ENCODE measurements around the gene MKX. TPM values are rescaled to one million over a fixed set of nuclear protein-coding genes. Genes with fewer than 3 reads are reported as not detected.

Gene MKX
- total and polyA plus RNA-seq, 3 experiments from 2014 or later = 0.20 to 0.29 TPM; not detected in 1

GRCh38 chr10:27654284-27654683 is 91.3 kb downstream of the MKX start:
- no peaks in the 10 kb centered on the region for H3K9me3 ChIP-seq (ENCODE audit: low read length)

DNA sequence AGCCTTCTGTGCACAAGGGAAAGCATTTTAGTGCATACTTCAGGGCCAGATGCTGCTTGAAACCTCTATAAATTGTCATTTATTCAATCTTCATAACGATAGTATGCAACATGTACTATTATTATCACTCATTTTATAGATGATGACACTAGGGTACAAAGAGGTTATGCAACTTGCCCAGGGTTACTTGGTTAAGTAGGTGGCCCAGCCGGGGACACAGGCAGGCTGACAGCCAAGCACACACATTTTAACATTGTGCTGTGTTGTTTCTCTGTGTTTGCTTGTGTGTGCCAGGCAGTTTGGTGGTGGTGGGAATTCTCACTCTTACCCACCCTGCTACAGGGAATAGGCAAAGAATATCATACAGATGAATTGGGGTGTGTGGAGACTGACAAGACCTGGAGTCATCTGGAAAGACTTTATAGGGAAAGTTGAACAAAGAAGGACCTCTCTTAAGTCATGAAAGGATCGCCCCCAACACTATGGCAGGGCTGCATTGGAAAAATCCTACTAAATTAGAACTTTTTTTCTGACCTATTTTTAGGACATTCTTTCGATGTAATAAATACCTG is 98.9 kb downstream of the MKX start:
- ChIA-PET POLR2A (no interaction called here), CTCF (no interaction called here)
- Histone ChIP-seq H3K9me3 (ENCODE audit: low read length) (no peaks in the 10 kb centered on the region), H3K4me1 (ENCODE audit: insufficient read depth, low read length) (no peaks in the 10 kb centered on the region), H3K4me3 (ENCODE audit: low read length) (no peak overlapping the region), H3K27ac (ENCODE audit: low read depth, low read length) (no peak overlapping the region), H3K27me3 (ENCODE audit: insufficient read depth, low read length, poor library complexity, severe bottlenecking) (no peaks in the 10 kb centered on the region), H3K36me3 (ENCODE audit: insufficient read depth, low read length) (no peaks in the 10 kb centered on the region)
- peaks cover 11 to 32% of the 10 kb centered on the region in 2 donors for H3K27me3 Mint-ChIP-seq
- no peak for DNase-seq
- no peak overlapping the region for H3K4me3 Mint-ChIP-seq
- no peaks in the 10 kb centered on the region for H3K4me1 Mint-ChIP-seq
- no peak overlapping the region for H3K27ac Mint-ChIP-seq
- peaks cover 0 to 17% (median 0%) of the 10 kb centered on the region in 3 donors for H3K36me3 Mint-ChIP-seq
- H3K9me3 Mint-ChIP-seq = peaks cover 5 to 12% (median 12%) of the 10 kb centered on the region in 5 donors

More at GRCh38 chr10:27654284-27654683, 91.3 kb downstream of the MKX start:
- H3K4me1 Mint-ChIP-seq = peaks cover 0 to 11% (median 10%) of the 10 kb centered on the region in 3 donors
- Histone ChIP-seq H3K27ac (ENCODE audit: low read depth, low read length) (no peak overlapping the region), H3K36me3 (ENCODE audit: insufficient read depth, low read length) (no peaks in the 10 kb centered on the region), H3K4me3 (ENCODE audit: low read length) (no peak overlapping the region), H3K4me1 (ENCODE audit: insufficient read depth, low read length) (no peaks in the 10 kb centered on the region), H3K27me3 (ENCODE audit: insufficient read depth, low read length, poor library complexity, severe bottlenecking) (no peaks in the 10 kb centered on the region)
- POLR2A ChIA-PET = no interaction called here
- no peak for DNase-seq
- peak overlapping the region in 1 of 8 donors; percentile 72 for H3K27ac Mint-ChIP-seq
- H3K9me3 Mint-ChIP-seq = peaks cover 0 to 1% (median 0%) of the 10 kb centered on the region in 5 donors
- H3K36me3 Mint-ChIP-seq = no peaks in the 10 kb centered on the region
- no peak overlapping the region for H3K4me3 Mint-ChIP-seq
- peaks cover 11 to 13% of the 10 kb centered on the region in 2 donors for H3K27me3 Mint-ChIP-seq
- CTCF ChIA-PET = interaction anchor here (2.0 kb wide), 1 partner anchor 208 kb away, joined by 7 read pairs; no protein-coding TSS in a partner anchor

- Histone ChIP-seq H3K36me3 (ENCODE audit: insufficient read depth, low read length) (no peaks in the 10 kb centered on the region), H3K27me3 (ENCODE audit: insufficient read depth, low read length, poor library complexity, severe bottlenecking) (no peaks in the 10 kb centered on the region), H3K27ac (ENCODE audit: low read depth, low read length) (no peak overlapping the region), H3K4me1 (ENCODE audit: insufficient read depth, low read length) (no peaks in the 10 kb centered on the region), H3K9me3 (ENCODE audit: low read length) (no peaks in the 10 kb centered on the region), H3K4me3 (ENCODE audit: low read length) (no peak overlapping the region)
- CTCF ChIA-PET = interaction anchor here (1.5 kb wide), 1 partner anchor 9 kb away, joined by 5 read pairs; no protein-coding TSS in a partner anchor
- H3K4me3 Mint-ChIP-seq = no peak overlapping the region
- no peak overlapping the region for H3K27ac Mint-ChIP-seq
- peaks cover 0 to 17% (median 0%) of the 10 kb centered on the region in 3 donors for H3K36me3 Mint-ChIP-seq
- peaks cover 6 to 15% (median 12%) of the 10 kb centered on the region in 5 donors for H3K9me3 Mint-ChIP-seq
- no peaks in the 10 kb centered on the region for H3K4me1 Mint-ChIP-seq
- peaks cover 11 to 32% of the 10 kb centered on the region in 2 donors for H3K27me3 Mint-ChIP-seq
- POLR2A ChIA-PET = no interaction called here
- DNase-seq = no peak
Measured at GRCh38 chr10:27646194-27646593, 99.4 kb downstream of the MKX start.

GRCh38 chr10:27644307-27644939 is 101.2 kb downstream of the MKX start:
- peaks cover 8 to 26% of the 10 kb centered on the region in 2 donors for H3K27me3 Mint-ChIP-seq
- Histone ChIP-seq H3K27ac (ENCODE audit: low read depth, low read length) (no peak overlapping the region), H3K36me3 (ENCODE audit: insufficient read depth, low read length) (no peaks in the 10 kb centered on the region), H3K4me1 (ENCODE audit: insufficient read depth, low read length) (no peaks in the 10 kb centered on the region), H3K4me3 (ENCODE audit: low read length) (no peak overlapping the region), H3K27me3 (ENCODE audit: insufficient read depth, low read length, poor library complexity, severe bottlenecking) (no peaks in the 10 kb centered on the region), H3K9me3 (ENCODE audit: low read length) (no peaks in the 10 kb centered on the region)
- ChIA-PET POLR2A (no interaction called here), CTCF (interaction anchor here (0.9 kb wide), 1 partner anchor 15 kb away, joined by 3 read pairs; no protein-coding TSS in a partner anchor)
- no peak overlapping the region for H3K4me3 Mint-ChIP-seq
- H3K36me3 Mint-ChIP-seq = peaks cover 0 to 17% (median 0%) of the 10 kb centered on the region in 3 donors
- H3K27ac Mint-ChIP-seq = no peak overlapping the region
- no peak for DNase-seq
- H3K4me1 Mint-ChIP-seq = no peaks in the 10 kb centered on the region
- peaks cover 7 to 17% (median 14%) of the 10 kb centered on the region in 5 donors for H3K9me3 Mint-ChIP-seq

DNA sequence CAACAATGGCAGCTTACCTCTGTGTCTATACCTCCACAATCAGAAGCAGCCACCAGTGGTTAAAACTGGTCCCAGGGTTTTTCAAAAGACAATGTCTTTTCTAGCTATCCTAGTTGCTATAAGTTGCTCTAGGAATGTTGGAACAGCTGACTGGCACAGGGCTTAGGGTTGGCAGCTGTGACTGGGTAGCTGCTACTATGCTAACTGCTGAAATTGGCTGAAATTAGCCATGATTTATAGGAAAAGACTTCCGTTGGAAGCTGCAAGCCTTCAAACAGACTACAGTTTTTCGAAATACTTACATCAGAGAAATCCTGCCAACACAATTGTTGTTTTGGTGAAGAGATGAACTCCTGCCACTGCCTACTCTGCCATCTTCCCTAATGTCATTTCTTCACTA is 102.3 kb downstream of the MKX start:
- no peak for DNase-seq
- CTCF ChIA-PET = no interaction called here
- Histone ChIP-seq H3K27me3 (ENCODE audit: insufficient read depth, low read length, poor library complexity, severe bottlenecking) (no peaks in the 10 kb centered on the region), H3K27ac (ENCODE audit: low read depth, low read length) (no peak overlapping the region), H3K4me1 (ENCODE audit: insufficient read depth, low read length) (no peaks in the 10 kb centered on the region), H3K4me3 (ENCODE audit: low read length) (no peak overlapping the region), H3K36me3 (ENCODE audit: insufficient read depth, low read length) (no peaks in the 10 kb centered on the region), H3K9me3 (ENCODE audit: low read length) (no peaks in the 10 kb centered on the region)
- Mint-ChIP-seq H3K9me3 (peaks cover 7 to 17% (median 14%) of the 10 kb centered on the region in 5 donors), H3K4me3 (no peak overlapping the region), H3K27ac (no peak overlapping the region), H3K27me3 (peaks cover 3 to 16% of the 10 kb centered on the region in 2 donors), H3K4me1 (no peaks in the 10 kb centered on the region), H3K36me3 (peaks cover 0 to 12% (median 0%) of the 10 kb centered on the region in 3 donors)
- POLR2A ChIA-PET = no interaction called here

- no peak overlapping the region for H3K27ac ChIP-seq (ENCODE audit: low read depth, low read length)
- CTCF ChIA-PET = no interaction called here
- Mint-ChIP-seq H3K9me3 (peaks cover 7 to 17% (median 14%) of the 10 kb centered on the region in 5 donors), H3K4me3 (no peak overlapping the region), H3K27ac (no peak overlapping the region), H3K36me3 (peaks cover 0 to 11% (median 0%) of the 10 kb centered on the region in 3 donors), H3K27me3 (peaks cover 3 to 17% of the 10 kb centered on the region in 2 donors), H3K4me1 (no peaks in the 10 kb centered on the region)
- no peak for DNase-seq
- no peaks in the 10 kb centered on the region for H3K27me3 ChIP-seq (ENCODE audit: insufficient read depth, low read length, poor library complexity, severe bottlenecking)
- H3K9me3 ChIP-seq (ENCODE audit: low read length) = no peaks in the 10 kb centered on the region
- no peaks in the 10 kb centered on the region for H3K4me1 ChIP-seq (ENCODE audit: insufficient read depth, low read length)
- POLR2A ChIA-PET = no interaction called here
- no peaks in the 10 kb centered on the region for H3K36me3 ChIP-seq (ENCODE audit: insufficient read depth, low read length)
- H3K4me3 ChIP-seq (ENCODE audit: low read length) = no peak overlapping the region
Measured at GRCh38 chr10:27642023-27642589, 103.5 kb downstream of the MKX start.

DNA sequence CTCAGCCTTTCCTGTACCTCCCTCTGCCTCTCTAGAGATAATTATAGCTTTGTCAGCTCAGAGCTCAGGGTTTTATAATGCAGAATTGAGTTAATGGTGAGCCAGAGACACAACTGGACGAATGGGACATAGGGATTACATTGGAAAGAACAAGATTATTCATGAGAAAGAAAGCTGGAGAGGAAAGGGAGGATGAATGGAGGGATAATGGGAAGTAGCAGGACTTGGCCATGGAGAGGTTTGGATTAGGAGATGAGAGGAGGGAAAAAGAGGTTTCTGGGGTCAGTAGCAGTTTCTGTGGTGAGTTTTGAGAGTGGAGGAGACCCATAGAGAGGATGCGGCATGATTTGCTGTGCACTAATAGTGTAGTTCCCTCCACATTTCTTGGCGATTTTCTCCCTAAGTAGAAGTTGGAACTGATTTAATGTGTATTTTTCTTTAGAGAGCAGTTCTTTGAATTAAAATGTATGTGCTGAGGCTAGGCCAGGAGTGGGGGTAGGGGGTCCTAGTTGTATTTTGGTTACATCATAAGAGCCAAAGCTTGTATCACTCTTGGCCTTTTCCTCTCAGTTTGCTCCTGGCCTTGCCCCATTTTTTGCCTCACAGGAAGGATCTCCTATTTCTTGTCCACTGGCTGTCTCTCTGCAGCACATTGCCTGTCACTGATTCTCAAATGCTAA is 107.4 kb downstream of the MKX start:
- Histone ChIP-seq H3K9me3 (ENCODE audit: low read length) (no peaks in the 10 kb centered on the region), H3K27ac (ENCODE audit: low read depth, low read length) (no peak overlapping the region), H3K4me1 (ENCODE audit: insufficient read depth, low read length) (no peaks in the 10 kb centered on the region), H3K36me3 (ENCODE audit: insufficient read depth, low read length) (no peaks in the 10 kb centered on the region), H3K27me3 (ENCODE audit: insufficient read depth, low read length, poor library complexity, severe bottlenecking) (no peaks in the 10 kb centered on the region), H3K4me3 (ENCODE audit: low read length) (no peak overlapping the region)
- Mint-ChIP-seq H3K27ac (no peak overlapping the region), H3K27me3 (peaks cover 0 to 5% of the 10 kb centered on the region in 2 donors), H3K4me1 (no peaks in the 10 kb centered on the region), H3K36me3 (peaks cover 0 to 14% (median 0%) of the 10 kb centered on the region in 3 donors), H3K9me3 (peaks cover 7 to 18% (median 14%) of the 10 kb centered on the region in 5 donors), H3K4me3 (no peak overlapping the region)
- DNase-seq = no peak
- ChIA-PET CTCF (no interaction called here), POLR2A (no interaction called here)

- H3K36me3 Mint-ChIP-seq = peaks cover 0 to 9% (median 0%) of the 10 kb centered on the region in 3 donors
- no peaks in the 10 kb centered on the region for H3K4me1 ChIP-seq (ENCODE audit: insufficient read depth, low read length)
- no peak overlapping the region for H3K27ac Mint-ChIP-seq
- H3K4me3 ChIP-seq (ENCODE audit: low read length) = no peak overlapping the region
- no peak overlapping the region for H3K27ac ChIP-seq (ENCODE audit: low read depth, low read length)
- ChIA-PET CTCF (no interaction called here), POLR2A (no interaction called here)
- H3K4me3 Mint-ChIP-seq = no peak overlapping the region
- no peaks in the 10 kb centered on the region for H3K27me3 ChIP-seq (ENCODE audit: insufficient read depth, low read length, poor library complexity, severe bottlenecking)
- peaks cover 0 to 5% of the 10 kb centered on the region in 2 donors for H3K27me3 Mint-ChIP-seq
- no peaks in the 10 kb centered on the region for H3K4me1 Mint-ChIP-seq
- H3K9me3 Mint-ChIP-seq = peaks cover 6 to 15% (median 11%) of the 10 kb centered on the region in 5 donors
- DNase-seq = no peak
- H3K9me3 ChIP-seq (ENCODE audit: low read length) = no peaks in the 10 kb centered on the region
- H3K36me3 ChIP-seq (ENCODE audit: insufficient read depth, low read length) = no peaks in the 10 kb centered on the region
Measured at GRCh38 chr10:27637601-27638000, 108.0 kb downstream of the MKX start.
